PC-9 (cell line): ENCODE data around the gene FOXS1.

Source experiments
- CTCF ChIP-seq: fragments of 200-600 bp; sonication (generic); conservative IDR thresholded peaks from 2 replicates; pipeline ENCODE4 v1.6.1; 2017; ENCODE audit warnings: mixed run types, antibody characterized with exemption, mild to moderate bottlenecking, moderate library complexity
- EZH2 ChIP-seq: fragments of 200-600 bp; sonication (generic); IDR thresholded peaks from 2 replicates; pipeline ENCODE4 v1.8.0; 2017; ENCODE audit warnings: antibody characterized with exemption, low read depth

GRCh38 chr20:31840906-31841816 lies 4.2 kb downstream of the FOXS1 start:
- TF ChIP-seq EZH2 (no peak), CTCF (no peak)
